Neuron (in vitro differentiated cells): Measurements from ENCODE around the gene ZBTB16.

ENCODE experiments used
- H2AFZ ChIP-seq: one replicate; pipeline ENCODE4 v1.6.1; 2013; ENCODE audit warnings: low read depth, mild to moderate bottlenecking, inconsistent platforms, low read length, moderate library complexity
- H3K27me3 ChIP-seq: one replicate; pipeline ENCODE4 v1.6.1; 2013; ENCODE audit warnings: low read length; ENCODE audit not compliant: insufficient read depth
- H3K36me3 ChIP-seq: one replicate; pipeline ENCODE4 v1.6.1; 2013; ENCODE audit warnings: low read length; ENCODE audit not compliant: insufficient read depth
- H3K4me1 ChIP-seq: one replicate; pipeline ENCODE4 v1.6.1; 2013; ENCODE audit warnings: low read length; ENCODE audit not compliant: insufficient read depth
- H3K4me3 ChIP-seq: 2 replicates; pipeline ENCODE4 v1.5.1; 2013; ENCODE audit warnings: mild to moderate bottlenecking, low read length, moderate library complexity
- H3K9me3 ChIP-seq: one replicate; pipeline ENCODE4 v1.6.1; 2013; ENCODE audit warnings: low read length

ZBTB16 gene

GRCh38 chr11:114195981-114196731 is 136.6 kb downstream of the ZBTB16 start:
- Histone ChIP-seq H2AFZ (no peak overlapping the region), H3K27me3 (no peaks in the 10 kb centered on the region), H3K9me3 (no peaks in the 10 kb centered on the region), H3K4me3 (no peak overlapping the region), H3K36me3 (peaks cover 3% of the 10 kb centered on the region), H3K4me1 (peaks cover 38% of the 10 kb centered on the region)

GRCh38 chr11:114196997-114197703 is 137.6 kb downstream of the ZBTB16 start:
- Histone ChIP-seq H2AFZ (no peak overlapping the region), H3K4me3 (no peak overlapping the region), H3K27me3 (no peaks in the 10 kb centered on the region), H3K36me3 (peaks cover 1% of the 10 kb centered on the region), H3K9me3 (no peaks in the 10 kb centered on the region), H3K4me1 (peaks cover 42% of the 10 kb centered on the region)

- Histone ChIP-seq H3K27me3 (no peaks in the 10 kb centered on the region), H3K9me3 (no peaks in the 10 kb centered on the region), H3K36me3 (no peaks in the 10 kb centered on the region), H3K4me1 (peaks cover 42% of the 10 kb centered on the region), H3K4me3 (no peak overlapping the region), H2AFZ (no peak overlapping the region)
These were observed 138.4 kb downstream of the ZBTB16 start for GRCh38 chr11:114197799-114198500.

DNA sequence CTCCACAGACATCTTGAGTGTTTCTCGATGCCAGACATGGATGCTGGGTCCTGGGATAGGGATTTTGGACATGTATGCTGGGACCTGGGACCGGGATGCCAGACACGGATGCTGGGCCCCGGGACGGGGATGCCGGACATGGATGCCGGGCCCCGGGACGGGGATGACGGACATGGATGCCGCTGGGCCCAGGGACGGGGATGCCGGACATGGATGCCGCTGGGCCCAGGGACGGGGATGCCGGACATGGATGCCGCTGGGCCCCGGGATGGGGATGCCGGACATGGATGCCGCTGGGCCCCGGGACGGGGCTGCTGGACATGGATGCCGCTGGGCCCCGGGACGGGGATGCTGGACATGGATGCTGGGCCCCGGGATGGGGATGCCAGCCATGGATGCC is 139.5 kb downstream of the ZBTB16 start:
- no peak overlapping the region for H3K4me3 ChIP-seq
- no peaks in the 10 kb centered on the region for H3K9me3 ChIP-seq
- no peak overlapping the region for H2AFZ ChIP-seq
- H3K36me3 ChIP-seq, result no peaks in the 10 kb centered on the region
- H3K4me1 ChIP-seq, result peaks cover 40% of the 10 kb centered on the region
- no peaks in the 10 kb centered on the region for H3K27me3 ChIP-seq

DNA sequence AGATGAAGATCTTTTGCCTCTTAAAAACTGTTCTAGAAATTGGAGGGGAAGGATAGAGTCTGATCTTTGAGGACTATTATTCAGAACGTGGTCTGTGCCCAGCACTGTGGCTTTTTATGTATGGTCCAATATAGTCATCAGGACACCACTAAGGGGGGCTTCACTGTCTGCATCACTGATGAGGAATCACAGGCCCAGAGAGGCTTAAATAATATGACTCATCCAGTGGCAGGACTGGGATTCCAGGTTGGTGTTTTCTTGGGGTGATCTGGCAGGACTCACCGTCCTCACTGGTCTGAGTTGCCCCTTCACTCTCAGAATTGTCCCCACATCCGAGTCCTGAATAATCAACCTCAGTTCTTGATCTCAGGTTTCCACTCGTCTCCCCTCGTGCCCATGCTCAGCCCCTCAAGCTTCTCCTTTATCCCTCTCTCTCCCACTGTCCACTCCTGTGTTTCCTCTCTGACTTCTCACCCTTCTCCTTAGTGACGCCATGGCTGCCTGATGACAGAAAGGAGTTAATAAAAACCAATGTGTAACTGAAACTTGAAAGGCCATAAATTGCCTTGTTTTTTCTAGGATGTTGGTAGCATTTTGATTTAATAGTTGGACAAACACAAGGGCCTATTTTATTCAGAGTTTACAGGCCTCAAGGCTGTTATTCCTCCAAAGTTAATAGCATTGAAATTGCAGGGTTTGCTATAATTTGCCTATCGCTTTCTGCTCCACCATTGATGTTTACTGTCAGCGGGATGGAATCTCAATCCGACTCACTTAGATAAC is 141.0 kb downstream of the ZBTB16 start:
- no peak overlapping the region for H3K4me3 ChIP-seq
- H3K27me3 ChIP-seq, result no peaks in the 10 kb centered on the region
- no peaks in the 10 kb centered on the region for H3K36me3 ChIP-seq
- H3K4me1 ChIP-seq, result peaks cover 40% of the 10 kb centered on the region
- no peak overlapping the region for H2AFZ ChIP-seq
- no peaks in the 10 kb centered on the region for H3K9me3 ChIP-seq

DNA sequence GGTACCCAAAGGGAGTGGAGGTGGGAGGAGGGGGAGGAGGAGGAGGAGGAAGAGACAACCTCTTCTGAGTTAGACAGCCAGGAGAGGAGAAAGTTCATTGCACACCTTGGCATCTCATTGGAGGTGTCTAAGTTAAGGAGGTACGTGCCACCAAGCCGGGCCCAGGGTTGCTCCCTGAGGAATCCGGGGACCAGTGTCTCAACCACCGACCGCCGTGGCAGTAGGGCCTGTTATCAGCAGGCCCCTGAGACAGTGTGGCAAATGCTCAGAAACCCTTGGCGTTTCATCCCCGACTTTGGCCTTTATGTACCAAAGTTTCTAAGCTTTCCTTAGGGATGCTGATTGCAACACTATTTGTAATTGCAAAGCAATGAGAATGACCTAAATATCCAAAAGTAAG is 141.7 kb downstream of the ZBTB16 start:
- Histone ChIP-seq H3K4me1 (peaks cover 39% of the 10 kb centered on the region), H3K36me3 (no peaks in the 10 kb centered on the region), H2AFZ (no peak overlapping the region), H3K9me3 (no peaks in the 10 kb centered on the region), H3K4me3 (no peak overlapping the region), H3K27me3 (no peaks in the 10 kb centered on the region)

- Histone ChIP-seq H3K36me3 (peaks cover 2% of the 10 kb centered on the region), H2AFZ (no peak overlapping the region), H3K27me3 (no peaks in the 10 kb centered on the region), H3K4me1 (peaks cover 31% of the 10 kb centered on the region), H3K9me3 (no peaks in the 10 kb centered on the region), H3K4me3 (no peak overlapping the region)
These were observed 142.6 kb downstream of the ZBTB16 start for GRCh38 chr11:114202011-114202609.

DNA sequence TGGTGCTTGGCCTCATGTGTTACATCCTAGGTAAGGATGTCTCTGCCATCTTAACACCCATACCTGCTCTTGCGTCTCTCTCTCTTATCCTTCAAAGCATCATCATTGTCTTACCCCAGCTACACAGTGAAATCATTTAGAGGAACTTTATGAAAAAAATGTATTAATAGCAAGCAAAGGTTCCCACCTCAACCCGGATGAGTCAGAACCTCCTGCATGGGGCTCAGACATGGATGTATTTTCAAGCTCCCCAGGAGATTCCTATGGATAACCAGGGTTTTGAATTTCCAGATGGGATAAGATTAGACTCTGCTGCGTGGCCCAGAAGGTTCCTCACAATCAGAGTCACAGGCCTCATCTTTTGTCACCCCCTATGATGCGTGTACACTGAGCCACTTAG is 147.6 kb downstream of the ZBTB16 start:
- H3K4me3 ChIP-seq, result no peak overlapping the region
- no peak overlapping the region for H2AFZ ChIP-seq
- peaks cover 44% of the 10 kb centered on the region for H3K4me1 ChIP-seq
- peaks cover 2% of the 10 kb centered on the region for H3K36me3 ChIP-seq
- H3K9me3 ChIP-seq, result no peaks in the 10 kb centered on the region
- no peaks in the 10 kb centered on the region for H3K27me3 ChIP-seq

GRCh38 chr11:114208377-114208776 is 148.9 kb downstream of the ZBTB16 start:
- Histone ChIP-seq H3K27me3 (no peaks in the 10 kb centered on the region), H3K4me3 (no peak overlapping the region), H3K9me3 (no peaks in the 10 kb centered on the region), H3K36me3 (peaks cover 2% of the 10 kb centered on the region), H3K4me1 (peaks cover 54% of the 10 kb centered on the region), H2AFZ (no peak overlapping the region)

DNA sequence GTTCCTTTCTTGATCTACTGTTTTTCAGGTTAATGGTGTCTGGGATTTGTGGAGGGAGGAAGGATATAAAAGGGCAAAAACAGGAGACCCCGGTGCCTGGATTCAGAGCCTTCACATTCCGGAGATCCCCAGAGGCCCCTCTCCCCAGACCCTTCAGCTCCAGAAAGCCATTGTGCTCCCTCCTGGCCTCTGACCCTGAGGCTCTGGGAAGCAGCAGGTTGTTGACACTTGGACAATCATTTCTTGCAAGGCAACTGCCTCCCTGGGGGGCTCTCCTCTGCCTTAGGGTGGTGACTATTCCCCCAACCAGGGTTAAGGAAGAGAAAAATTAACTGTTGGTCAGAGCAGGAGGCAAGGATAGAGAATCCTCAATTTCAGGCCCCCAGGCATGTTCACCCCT is 149.8 kb downstream of the ZBTB16 start:
- H3K9me3 ChIP-seq, result no peaks in the 10 kb centered on the region
- H2AFZ ChIP-seq, result no peak overlapping the region
- no peaks in the 10 kb centered on the region for H3K27me3 ChIP-seq
- H3K4me1 ChIP-seq, result peaks cover 61% of the 10 kb centered on the region
- no peak overlapping the region for H3K4me3 ChIP-seq
- H3K36me3 ChIP-seq, result peaks cover 2% of the 10 kb centered on the region

DNA sequence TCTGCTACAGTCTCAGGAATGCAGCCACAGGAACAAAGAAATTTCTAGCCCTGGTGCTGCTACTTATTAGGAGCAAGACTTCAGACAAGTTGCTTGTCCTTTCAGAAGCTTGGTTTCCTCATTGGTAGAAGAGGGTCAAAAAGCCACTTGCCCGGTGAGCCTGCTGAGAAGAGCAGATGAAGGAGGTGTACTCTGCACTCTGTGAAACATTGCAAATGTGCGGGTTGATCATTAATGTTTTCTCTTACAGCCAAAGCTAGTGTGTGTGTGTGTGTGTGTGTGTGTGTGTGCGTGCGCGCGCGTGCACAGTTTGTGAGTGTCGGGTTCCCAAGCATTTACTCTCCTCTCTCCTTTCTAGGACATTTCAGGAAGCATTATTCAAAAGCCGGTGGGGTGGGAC is 150.4 kb downstream of the ZBTB16 start:
- no peak overlapping the region for H3K4me3 ChIP-seq
- peaks cover 2% of the 10 kb centered on the region for H3K36me3 ChIP-seq
- no peak overlapping the region for H2AFZ ChIP-seq
- no peaks in the 10 kb centered on the region for H3K27me3 ChIP-seq
- H3K4me1 ChIP-seq, result peaks cover 64% of the 10 kb centered on the region
- H3K9me3 ChIP-seq, result no peaks in the 10 kb centered on the region

GRCh38 chr11:114211444-114212121 is 152.1 kb downstream of the ZBTB16 start:
- H3K27me3 ChIP-seq, result no peaks in the 10 kb centered on the region

More at GRCh38 chr11:114211444-114212121, 152.1 kb downstream of the ZBTB16 start:
- Histone ChIP-seq H3K9me3 (no peaks in the 10 kb centered on the region), H3K36me3 (peaks cover 2% of the 10 kb centered on the region), H3K4me1 (peaks cover 74% of the 10 kb centered on the region), H3K4me3 (peak overlapping the region; percentile 18), H2AFZ (no peak overlapping the region)
